WTC11 (cell line): ENCODE measurements around the gene PTPRS. TPM values are rescaled to one million over a fixed set of nuclear protein-coding genes. Genes with fewer than 3 reads are reported as not detected.

Source experiments
- ATAC-seq: fragments of 200-7000 bp; cut with Tn5 transposase; 2 replicates; pipeline ENCODE4 v1.10.0; 2021; ENCODE audit warnings: mild to moderate bottlenecking, moderate library complexity
- CTCF ChIA-PET: fragments of 300-600 bp; sonication (Branson Sonifier 250); formaldehyde crosslinking; loops from one replicate; lab custom pipeline; 2021; ENCODE audit warnings: antibody characterized with exemption; lab: Charles Lee
- POLR2A ChIA-PET: fragments of 350-600 bp; sonication (Branson Sonifier 250); formaldehyde crosslinking; loops from one replicate; lab custom pipeline; 2021; ENCODE audit warnings: antibody characterized with exemption; lab: Charles Lee
- DNase-seq: peaks from one replicate; pipeline ENCODE4 v3.0.0; 2021; ENCODE audit warnings: low spot score
- H3K27ac Mint-ChIP-seq: 2 replicates; pipeline ENCODE4 v1.8.0; 2021; ENCODE audit warnings: mixed read lengths
- H3K27me3 Mint-ChIP-seq: 2 replicates; pipeline ENCODE4 v1.8.0; 2021; ENCODE audit warnings: low read depth, mild to moderate bottlenecking, moderate library complexity, mixed read lengths
- H3K36me3 Mint-ChIP-seq: 2 replicates; pipeline ENCODE4 v1.8.0; 2021; ENCODE audit warnings: mixed read lengths
- H3K4me1 Mint-ChIP-seq: 2 replicates; pipeline ENCODE4 v1.8.0; 2022; ENCODE audit warnings: mixed read lengths
- H3K4me3 Mint-ChIP-seq: 2 replicates; pipeline ENCODE4 v1.8.0; 2021; ENCODE audit warnings: mild to moderate bottlenecking, moderate library complexity, mixed read lengths
- H3K9me3 Mint-ChIP-seq: 2 replicates; pipeline ENCODE4 v1.8.0; 2021; ENCODE audit warnings: mixed read lengths
- CBFB ChIP-seq: sonication (generic); formaldehyde crosslinking; IDR thresholded peaks from 2 replicates; pipeline ENCODE4 v1.8.1; 2022; ENCODE audit warnings: mild to moderate bottlenecking, low read depth, missing genetic modification reagents
- GTF2I ChIP-seq: fragments of 250-450 bp; sonication (Bioruptor Pico); conservative IDR thresholded peaks from 2 replicates; pipeline ENCODE4 v1.4.0; 2021; ENCODE audit warnings: mild to moderate bottlenecking
- HMGA2 ChIP-seq: fragments of 250-450 bp; sonication (Bioruptor Pico); IDR thresholded peaks from 2 replicates; pipeline ENCODE4 v1.4.0; 2021; ENCODE audit warnings: mild to moderate bottlenecking, moderate library complexity
- NR2C2 ChIP-seq: sonication (generic); formaldehyde crosslinking; IDR thresholded peaks from 2 replicates; pipeline ENCODE4 v1.8.0; 2022; ENCODE audit warnings: mild to moderate bottlenecking, missing genetic modification reagents
- PRRX2 ChIP-seq: fragments of 250-450 bp; sonication (Bioruptor Pico); IDR thresholded peaks from 2 replicates; pipeline ENCODE4 v1.8.0; 2021; ENCODE audit warnings: mild to moderate bottlenecking
- ZNF121 ChIP-seq: sonication (generic); formaldehyde crosslinking; IDR thresholded peaks from 2 replicates; pipeline ENCODE4 v1.8.0; 2023; ENCODE audit warnings: missing genetic modification reagents
- ZNF219 ChIP-seq: sonication (generic); formaldehyde crosslinking; IDR thresholded peaks from 2 replicates; pipeline ENCODE4 v1.8.0; 2023; ENCODE audit warnings: missing genetic modification reagents, mild to moderate bottlenecking, borderline replicate concordance
- ZNF416 ChIP-seq: fragments of 250-450 bp; sonication (Bioruptor Pico); IDR thresholded peaks from 2 replicates; pipeline ENCODE4 v1.9.0; 2021; ENCODE audit warnings: mild to moderate bottlenecking, inconsistent platforms
- ZNF423 ChIP-seq: fragments of 250-450 bp; sonication (Bioruptor Pico); IDR thresholded peaks from 2 replicates; pipeline ENCODE4 v2.1.2; 2022; ENCODE audit warnings: mild to moderate bottlenecking, moderate library complexity
- total RNA-seq: library from RNA; stranded (reverse); gene quantifications from 3 replicates; pipeline ENCODE4 v1.2.3, GENCODE V29; 2021
- TF ChIP-seq, protein P1 (sequence below): fragments of 200-600 bp; IDR thresholded peaks from 2 replicates; pipeline ENCODE4 v1.8.0; 2022; ENCODE audit warnings: antibody characterized with exemption
- TF ChIP-seq, protein P2 (sequence below): fragments of 250-450 bp; sonication (Bioruptor Pico); IDR thresholded peaks from 2 replicates; pipeline ENCODE4 v1.8.0; 2021; ENCODE audit warnings: mild to moderate bottlenecking
- TF ChIP-seq, protein P3 (sequence below): sonication (generic); formaldehyde crosslinking; IDR thresholded peaks from 2 replicates; pipeline ENCODE4 v1.8.0; 2022; ENCODE audit warnings: mild to moderate bottlenecking, missing genetic modification reagents
- TF ChIP-seq, protein P4 (sequence below): fragments of 250-450 bp; sonication (Bioruptor Pico); conservative IDR thresholded peaks from 2 replicates; pipeline ENCODE4 v1.9.0; 2021; ENCODE audit warnings: mild to moderate bottlenecking
- TF ChIP-seq, protein P5 (sequence below): sonication (generic); formaldehyde crosslinking; IDR thresholded peaks from 2 replicates; pipeline ENCODE4 v1.8.0; 2022; ENCODE audit warnings: mild to moderate bottlenecking, missing genetic modification reagents
- TF ChIP-seq, protein P6 (sequence below): sonication (generic); formaldehyde crosslinking; conservative IDR thresholded peaks from 2 replicates; pipeline ENCODE4 v1.8.1; 2022; ENCODE audit warnings: mild to moderate bottlenecking, missing genetic modification reagents
- TF ChIP-seq, protein P7 (sequence below): fragments of 250-450 bp; sonication (Bioruptor Pico); IDR thresholded peaks from 2 replicates; pipeline ENCODE4 v1.9.0; 2021; ENCODE audit warnings: moderate library complexity, mild to moderate bottlenecking, inconsistent platforms, borderline replicate concordance

Gene PTPRS
- total RNA-seq, 1 experiment from 2014 or later = 201 TPM

DNA sequence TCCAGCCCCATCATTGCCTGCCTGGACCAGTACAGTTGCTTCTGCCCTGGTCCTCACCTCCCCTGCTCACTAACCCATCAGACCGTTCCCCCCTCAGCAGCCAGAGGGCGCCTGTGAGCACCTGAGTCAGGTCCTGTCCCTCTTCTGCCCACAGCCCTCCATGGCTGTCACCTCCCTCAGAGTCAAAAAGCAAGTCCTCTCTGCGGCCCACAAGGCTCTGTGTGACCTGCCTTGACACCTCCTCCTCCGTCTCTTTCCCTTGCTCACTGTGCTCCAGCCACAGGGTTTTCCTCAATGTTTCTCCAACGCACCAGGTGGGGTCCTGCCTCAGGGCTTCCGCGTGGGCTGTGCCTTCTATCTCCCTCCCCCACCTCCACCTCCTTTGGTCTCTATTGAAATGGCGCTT lies 29.4 kb upstream of the PTPRS start:
- ChIA-PET CTCF (interaction anchor here (0.6 kb wide), 2 partner anchors 24 to 123 kb away, joined by 3 to 4 read pairs; no protein-coding TSS in a partner anchor), POLR2A (no interaction called here)
- DNase-seq (peak; percentile 93), ATAC-seq (peak; percentile 95)
- Mint-ChIP-seq H3K9me3 (peaks cover 8% of the 10 kb centered on the region; the same call in 1 of the 2 replicates), H3K4me3 (no peak overlapping the region), H3K27ac (no peak overlapping the region), H3K36me3 (no peaks in the 10 kb centered on the region), H3K27me3 (peaks cover 16% of the 10 kb centered on the region), H3K4me1 (no peaks in the 10 kb centered on the region)
- TF ChIP-seq ZNF121 (peak; percentile 51; the same call in 1 of the 2 replicates), ZNF416 (CRISPR knock-in tag) (no peak), ZNF219 (CRISPR knock-in tag) (no peak), GTF2I (CRISPR knock-in tag) (peak; percentile 85)
- TF ChIP-seq, protein P1, sequence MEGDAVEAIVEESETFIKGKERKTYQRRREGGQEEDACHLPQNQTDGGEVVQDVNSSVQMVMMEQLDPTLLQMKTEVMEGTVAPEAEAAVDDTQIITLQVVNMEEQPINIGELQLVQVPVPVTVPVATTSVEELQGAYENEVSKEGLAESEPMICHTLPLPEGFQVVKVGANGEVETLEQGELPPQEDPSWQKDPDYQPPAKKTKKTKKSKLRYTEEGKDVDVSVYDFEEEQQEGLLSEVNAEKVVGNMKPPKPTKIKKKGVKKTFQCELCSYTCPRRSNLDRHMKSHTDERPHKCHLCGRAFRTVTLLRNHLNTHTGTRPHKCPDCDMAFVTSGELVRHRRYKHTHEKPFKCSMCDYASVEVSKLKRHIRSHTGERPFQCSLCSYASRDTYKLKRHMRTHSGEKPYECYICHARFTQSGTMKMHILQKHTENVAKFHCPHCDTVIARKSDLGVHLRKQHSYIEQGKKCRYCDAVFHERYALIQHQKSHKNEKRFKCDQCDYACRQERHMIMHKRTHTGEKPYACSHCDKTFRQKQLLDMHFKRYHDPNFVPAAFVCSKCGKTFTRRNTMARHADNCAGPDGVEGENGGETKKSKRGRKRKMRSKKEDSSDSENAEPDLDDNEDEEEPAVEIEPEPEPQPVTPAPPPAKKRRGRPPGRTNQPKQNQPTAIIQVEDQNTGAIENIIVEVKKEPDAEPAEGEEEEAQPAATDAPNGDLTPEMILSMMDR = peak; percentile 73
- TF ChIP-seq, protein P2, sequence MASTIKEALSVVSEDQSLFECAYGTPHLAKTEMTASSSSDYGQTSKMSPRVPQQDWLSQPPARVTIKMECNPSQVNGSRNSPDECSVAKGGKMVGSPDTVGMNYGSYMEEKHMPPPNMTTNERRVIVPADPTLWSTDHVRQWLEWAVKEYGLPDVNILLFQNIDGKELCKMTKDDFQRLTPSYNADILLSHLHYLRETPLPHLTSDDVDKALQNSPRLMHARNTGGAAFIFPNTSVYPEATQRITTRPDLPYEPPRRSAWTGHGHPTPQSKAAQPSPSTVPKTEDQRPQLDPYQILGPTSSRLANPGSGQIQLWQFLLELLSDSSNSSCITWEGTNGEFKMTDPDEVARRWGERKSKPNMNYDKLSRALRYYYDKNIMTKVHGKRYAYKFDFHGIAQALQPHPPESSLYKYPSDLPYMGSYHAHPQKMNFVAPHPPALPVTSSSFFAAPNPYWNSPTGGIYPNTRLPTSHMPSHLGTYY = peak; percentile 77; the same call in 1 of the 2 replicates

DNA sequence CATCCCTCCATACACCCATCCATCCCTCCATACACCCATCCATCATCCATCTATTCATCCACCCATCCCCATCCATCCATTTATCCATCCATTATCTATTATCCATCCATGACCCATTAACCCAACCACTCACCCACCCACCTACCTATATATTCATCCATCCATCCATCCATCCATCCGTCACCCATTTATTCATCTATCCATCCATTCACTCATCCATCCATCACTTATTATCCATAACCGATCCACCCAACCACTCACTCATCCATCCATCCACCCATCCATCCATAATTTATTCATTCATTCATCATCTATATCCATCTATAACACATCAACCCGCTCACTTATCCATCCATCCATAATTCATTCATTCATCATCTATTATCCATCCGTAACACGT lies 28.7 kb upstream of the PTPRS start:
- no peak for ATAC-seq
- TF ChIP-seq, protein P3, sequence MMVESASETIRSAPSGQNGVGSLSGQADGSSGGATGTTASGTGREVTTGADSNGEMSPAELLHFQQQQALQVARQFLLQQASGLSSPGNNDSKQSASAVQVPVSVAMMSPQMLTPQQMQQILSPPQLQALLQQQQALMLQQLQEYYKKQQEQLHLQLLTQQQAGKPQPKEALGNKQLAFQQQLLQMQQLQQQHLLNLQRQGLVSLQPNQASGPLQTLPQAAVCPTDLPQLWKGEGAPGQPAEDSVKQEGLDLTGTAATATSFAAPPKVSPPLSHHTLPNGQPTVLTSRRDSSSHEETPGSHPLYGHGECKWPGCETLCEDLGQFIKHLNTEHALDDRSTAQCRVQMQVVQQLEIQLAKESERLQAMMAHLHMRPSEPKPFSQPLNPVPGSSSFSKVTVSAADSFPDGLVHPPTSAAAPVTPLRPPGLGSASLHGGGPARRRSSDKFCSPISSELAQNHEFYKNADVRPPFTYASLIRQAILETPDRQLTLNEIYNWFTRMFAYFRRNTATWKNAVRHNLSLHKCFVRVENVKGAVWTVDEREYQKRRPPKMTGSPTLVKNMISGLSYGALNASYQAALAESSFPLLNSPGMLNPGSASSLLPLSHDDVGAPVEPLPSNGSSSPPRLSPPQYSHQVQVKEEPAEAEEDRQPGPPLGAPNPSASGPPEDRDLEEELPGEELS (CRISPR knock-in tag) = no peak
- TF ChIP-seq, protein P4, sequence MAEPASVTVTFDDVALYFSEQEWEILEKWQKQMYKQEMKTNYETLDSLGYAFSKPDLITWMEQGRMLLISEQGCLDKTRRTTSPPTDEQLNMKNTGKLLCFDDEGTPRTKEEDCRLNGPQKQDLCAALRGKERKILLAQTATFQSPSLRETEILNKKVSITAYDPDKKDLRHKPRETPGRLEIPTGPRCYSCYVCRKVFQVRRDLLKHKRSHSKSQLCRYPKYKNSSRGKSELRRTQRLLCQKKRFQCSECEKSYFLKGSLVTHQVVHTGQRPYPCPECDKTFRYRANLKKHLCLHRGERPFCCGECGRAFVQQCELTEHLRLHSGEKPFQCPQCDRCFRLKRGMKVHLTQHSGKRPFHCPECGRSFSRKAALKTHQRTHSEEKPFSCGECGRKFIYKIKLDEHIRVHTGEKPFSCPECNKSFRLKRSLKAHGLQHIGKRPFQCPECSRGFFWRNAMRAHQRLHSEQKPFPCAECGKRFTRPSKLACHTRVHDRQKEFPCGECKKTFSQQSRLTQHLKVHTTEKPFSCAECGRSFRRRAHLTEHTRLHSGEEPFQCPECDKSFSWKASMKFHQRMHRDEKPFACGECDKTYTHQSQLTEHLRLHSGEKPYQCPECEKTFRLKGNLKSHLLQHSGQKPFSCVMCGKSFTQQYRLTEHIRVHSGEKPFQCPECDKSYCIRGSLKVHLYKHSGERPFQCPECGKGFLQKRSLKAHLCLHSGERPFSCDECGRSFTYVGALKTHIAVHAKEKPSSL (CRISPR knock-in tag) = no peak
- TF ChIP-seq, protein P5, sequence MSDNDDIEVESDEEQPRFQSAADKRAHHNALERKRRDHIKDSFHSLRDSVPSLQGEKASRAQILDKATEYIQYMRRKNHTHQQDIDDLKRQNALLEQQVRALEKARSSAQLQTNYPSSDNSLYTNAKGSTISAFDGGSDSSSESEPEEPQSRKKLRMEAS (CRISPR knock-in tag) = no peak
- no peak for TF ChIP-seq CBFB (CRISPR knock-in tag)
- TF ChIP-seq, all 79 proteins: peak for 0
- H3K4me3 Mint-ChIP-seq = no peak overlapping the region
- H3K27ac Mint-ChIP-seq = no peak overlapping the region
- no peaks in the 10 kb centered on the region for H3K36me3 Mint-ChIP-seq
- H3K9me3 Mint-ChIP-seq = peaks cover 8% of the 10 kb centered on the region; the same call in 1 of the 2 replicates
- peaks cover 9% of the 10 kb centered on the region for H3K27me3 Mint-ChIP-seq
- peaks cover 3% of the 10 kb centered on the region for H3K4me1 Mint-ChIP-seq
- CTCF ChIA-PET = no interaction called here
- no peak for DNase-seq
- POLR2A ChIA-PET = no interaction called here

DNA sequence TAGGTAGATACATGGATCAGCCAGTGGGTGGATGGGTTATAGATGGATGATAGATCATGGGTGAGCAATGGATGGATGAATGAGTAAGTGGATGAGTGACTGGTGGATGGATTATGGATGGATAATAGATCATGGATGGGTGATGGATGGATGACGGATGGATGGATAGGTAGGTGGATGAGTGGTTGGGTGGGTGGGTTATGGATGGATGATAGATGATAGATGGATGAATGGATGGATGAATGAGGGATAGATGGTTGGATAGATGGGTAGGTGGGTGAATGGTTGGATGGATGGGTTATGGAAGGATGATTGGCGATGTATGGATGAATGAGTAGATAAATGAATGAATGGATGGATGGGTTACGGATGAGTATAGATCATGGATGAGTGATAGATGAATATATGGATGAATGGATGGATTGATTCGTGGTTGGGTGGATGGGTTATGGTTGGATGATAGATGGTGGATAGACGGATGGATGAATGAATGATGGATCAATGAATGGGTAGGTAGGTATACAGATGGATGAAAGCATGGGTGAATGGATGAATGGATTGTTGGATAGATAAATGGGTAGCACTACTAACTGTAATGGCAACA lies 27.0 kb upstream of the PTPRS start:
- DNase-seq (no peak), ATAC-seq (no peak)
- ChIA-PET POLR2A (no interaction called here), CTCF (no interaction called here)
- no peak overlapping the region for H3K4me3 Mint-ChIP-seq
- peaks cover 3% of the 10 kb centered on the region for H3K4me1 Mint-ChIP-seq
- peaks cover 7% of the 10 kb centered on the region; the same call in 1 of the 2 replicates for H3K9me3 Mint-ChIP-seq
- no peaks in the 10 kb centered on the region for H3K36me3 Mint-ChIP-seq
- no peaks in the 10 kb centered on the region; the same call in none of the 2 replicates for H3K27me3 Mint-ChIP-seq
- TF ChIP-seq ZNF423 = no peak
- no peak for TF ChIP-seq NR2C2 (CRISPR knock-in tag)
- TF ChIP-seq, protein P6, sequence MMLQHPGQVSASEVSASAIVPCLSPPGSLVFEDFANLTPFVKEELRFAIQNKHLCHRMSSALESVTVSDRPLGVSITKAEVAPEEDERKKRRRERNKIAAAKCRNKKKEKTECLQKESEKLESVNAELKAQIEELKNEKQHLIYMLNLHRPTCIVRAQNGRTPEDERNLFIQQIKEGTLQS (CRISPR knock-in tag) = no peak
- TF ChIP-seq, protein P7, sequence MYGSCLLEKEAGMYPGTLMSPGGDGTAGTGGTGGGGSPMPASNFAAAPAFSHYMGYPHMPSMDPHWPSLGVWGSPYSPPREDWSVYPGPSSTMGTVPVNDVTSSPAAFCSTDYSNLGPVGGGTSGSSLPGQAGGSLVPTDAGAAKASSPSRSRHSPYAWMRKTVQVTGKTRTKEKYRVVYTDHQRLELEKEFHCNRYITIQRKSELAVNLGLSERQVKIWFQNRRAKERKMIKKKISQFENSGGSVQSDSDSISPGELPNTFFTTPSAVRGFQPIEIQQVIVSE (CRISPR knock-in tag) = no peak
- no peak for TF ChIP-seq HMGA2 (CRISPR knock-in tag)
- no peak for TF ChIP-seq PRRX2 (CRISPR knock-in tag)
- no peak for TF ChIP-seq ZNF121
- H3K27ac Mint-ChIP-seq = no peak overlapping the region
